ENCODE results near the gene IFT81.

IFT81 gene

DNA sequence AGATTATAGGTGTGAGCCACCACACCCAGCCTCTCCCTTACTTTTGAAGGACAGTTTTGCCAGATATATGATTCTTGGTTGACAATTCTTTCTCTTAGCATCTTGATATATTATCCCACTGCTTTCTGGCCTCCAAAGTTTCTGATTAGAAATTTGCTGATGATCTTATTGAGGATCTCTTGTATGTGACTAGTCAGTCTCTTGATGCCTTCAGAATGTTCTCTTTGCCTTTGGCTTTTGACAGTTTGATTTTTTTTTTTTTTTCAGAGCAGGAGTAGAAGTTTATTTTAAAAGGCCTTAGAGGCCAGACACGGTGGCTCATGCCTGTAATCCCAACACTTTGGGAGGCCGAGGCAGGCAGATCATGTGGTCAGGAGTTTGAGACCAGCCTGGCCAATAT is 32.6 kb downstream of the IFT81 start:
- no peak for DNase-seq

DNA sequence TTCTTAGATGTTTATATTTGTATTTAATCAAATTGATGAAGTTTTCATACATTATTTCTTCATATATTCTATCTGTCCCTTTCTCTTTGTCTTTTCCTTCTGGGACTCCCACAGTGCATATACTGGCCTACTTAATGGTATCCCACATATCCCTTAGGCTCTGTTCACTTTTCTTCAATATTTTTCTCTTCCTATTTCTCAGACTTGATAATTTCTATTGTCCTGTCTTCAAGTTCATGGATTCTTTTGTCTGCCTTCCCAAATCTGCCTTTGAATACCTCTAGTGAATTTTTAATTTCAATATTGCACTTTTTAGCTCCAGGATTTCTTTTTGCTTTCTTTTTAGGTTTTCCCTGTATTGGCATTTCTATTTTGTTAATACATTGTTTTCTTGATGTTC is 33.4 kb downstream of the IFT81 start:
- no peak for DNase-seq

DNA sequence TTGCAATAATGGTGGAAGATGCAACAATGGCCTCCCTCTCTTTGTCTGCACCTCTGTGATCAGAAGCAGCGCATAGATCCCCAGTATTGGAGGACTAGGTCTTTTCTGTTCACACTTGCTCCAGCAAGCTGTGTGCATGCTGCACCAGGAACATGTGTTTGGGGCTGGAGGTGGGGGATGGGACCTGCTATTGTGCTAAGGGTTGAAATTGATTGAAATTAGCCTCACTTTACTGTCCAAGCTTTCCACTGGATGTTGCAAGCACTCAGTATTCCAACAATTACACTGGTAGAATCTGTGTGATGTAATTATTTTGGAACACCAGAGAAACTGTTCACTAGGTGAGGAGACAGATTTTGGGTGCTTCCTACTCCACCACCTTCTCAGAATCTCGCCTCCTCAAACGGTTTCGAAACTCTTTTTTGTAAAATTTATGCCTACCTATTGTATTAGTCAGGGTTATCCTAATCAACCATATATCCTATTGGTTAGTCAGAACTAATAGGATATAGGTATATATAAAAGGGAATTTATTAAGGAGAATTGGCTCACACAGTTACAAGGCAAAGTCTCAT is 35.6 kb downstream of the IFT81 start:
- DNase-seq: no peak

DNA sequence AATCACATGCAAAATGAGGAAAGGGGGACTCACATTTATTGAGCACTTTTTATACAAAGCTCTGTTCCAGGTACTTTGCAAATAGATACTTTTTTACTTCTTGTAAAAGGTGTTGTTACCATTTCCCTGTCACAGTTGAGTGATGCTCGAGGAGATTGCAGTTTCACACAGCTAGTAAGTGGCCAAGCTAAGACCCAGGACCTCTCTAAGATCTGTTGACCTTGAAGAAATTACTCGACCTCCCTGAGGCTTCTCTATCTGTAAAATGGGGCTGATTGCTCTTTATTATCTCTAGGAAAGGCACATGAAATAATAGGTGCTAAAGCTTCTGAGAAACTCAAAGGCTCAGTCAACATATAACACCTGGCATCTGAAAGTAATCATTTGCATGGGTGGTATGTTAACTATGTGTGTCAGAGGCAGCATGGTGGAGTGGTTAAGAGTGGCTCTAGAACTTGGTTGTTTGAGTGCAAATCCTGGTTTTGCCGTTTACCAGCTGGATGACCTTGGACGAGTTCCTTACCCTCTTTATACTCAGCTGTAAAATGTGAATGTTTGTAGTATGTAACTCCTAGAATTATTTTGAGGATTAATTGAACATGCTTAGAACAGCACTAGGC is 41.5 kb downstream of the IFT81 start:
- DNase-seq: no peak

DNA sequence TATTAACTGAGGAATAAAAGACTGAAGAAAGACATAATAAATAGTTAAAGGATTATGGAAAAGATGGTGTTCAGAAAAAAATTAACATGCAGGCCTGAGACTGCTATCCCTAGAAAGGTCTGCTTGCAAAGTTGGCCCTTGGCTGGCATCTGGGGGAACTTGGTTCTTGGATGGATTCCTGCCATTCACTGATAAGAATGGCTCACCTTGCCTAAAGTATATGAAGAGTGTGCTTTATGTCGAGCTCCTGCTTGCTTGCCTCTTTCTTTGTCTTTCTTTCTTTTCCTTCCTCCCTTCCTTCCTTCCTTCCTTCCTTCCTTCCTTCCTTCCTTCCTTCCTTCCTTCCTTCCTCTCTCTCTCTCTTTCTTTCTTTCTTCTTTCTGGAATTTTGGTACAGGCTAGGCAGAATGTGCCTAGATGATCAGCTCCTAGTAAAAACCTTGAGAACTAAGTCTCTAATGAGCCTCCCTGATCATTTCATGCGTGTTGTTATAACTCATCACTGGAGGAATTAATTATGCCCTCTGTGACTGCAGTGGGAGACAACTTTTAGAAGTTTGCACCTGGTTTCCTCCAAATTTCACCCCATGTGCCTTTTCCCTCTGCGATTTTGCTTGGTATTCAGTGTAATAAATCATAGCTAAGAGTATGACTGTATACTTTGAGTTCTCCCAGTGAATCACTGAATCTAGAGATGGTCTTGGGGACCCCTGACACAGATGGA is 44.7 kb downstream of the IFT81 start:
- no peak for DNase-seq

DNA sequence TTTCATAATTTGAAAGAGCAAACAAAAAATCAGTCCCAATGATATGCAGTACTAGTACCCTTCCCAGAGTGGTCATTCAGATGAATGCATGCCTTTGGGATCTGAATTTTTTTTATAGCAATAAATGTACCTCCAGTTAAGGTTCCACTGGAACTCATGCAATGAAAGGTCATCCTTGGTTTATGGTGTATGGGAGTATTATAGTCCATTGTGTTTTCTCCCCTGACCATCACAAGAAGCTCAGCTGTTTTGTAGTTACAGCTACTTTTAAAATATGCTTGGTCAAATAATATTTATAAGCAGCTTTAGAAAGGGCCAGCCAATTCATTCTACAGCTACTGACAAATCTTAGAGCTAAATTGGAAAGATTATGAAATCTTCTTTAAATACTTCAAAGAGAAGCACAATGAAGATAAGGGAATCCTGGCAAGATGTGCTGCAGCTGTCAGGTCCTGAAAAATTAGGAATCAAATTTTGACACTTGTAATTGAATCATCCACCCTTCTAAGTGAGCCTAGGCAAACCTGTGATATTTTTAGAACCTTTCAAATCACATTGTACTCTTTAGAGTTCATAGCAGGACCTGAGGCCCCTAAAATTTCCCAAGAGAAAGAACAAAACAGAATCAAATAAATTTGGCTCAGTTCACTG is 46.5 kb downstream of the IFT81 start:
- no peak for DNase-seq

DNA sequence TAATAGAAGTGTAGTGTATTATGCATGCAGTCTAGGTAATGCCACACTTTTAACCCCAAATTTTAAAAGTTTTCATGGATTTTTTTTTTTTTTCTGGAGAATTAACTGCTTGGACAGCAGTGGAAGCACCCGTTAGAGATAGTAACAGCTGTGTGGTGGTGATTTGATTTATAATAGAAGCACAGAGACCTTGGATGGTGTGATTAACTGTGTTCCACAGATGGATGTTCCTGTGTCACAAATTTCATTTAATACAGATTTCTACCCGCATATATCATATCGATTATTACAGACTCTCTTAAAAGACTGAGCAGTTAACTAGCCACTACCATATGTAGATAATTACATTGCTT is 47.0 kb downstream of the IFT81 start:
- no peak for DNase-seq

DNA sequence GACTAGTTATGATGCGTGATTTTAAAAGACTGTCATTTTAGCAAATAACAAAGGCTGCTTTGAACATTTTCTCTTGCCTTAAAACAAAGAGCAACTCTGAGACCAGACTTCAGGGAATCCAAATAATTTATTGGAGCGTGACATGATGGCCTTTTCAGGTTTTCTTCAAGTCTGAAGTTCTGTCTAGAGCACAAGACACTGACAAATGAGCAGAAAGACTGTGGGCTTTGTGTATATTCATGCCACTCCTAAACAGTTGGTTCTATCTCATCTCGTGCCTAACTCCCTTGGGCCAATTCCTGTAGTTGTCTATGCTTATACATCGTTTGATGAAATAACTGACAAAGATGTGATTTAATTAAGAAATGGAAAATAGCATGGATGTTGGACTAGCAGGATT is 47.5 kb downstream of the IFT81 start:
- DNase-seq: no peak

DNA sequence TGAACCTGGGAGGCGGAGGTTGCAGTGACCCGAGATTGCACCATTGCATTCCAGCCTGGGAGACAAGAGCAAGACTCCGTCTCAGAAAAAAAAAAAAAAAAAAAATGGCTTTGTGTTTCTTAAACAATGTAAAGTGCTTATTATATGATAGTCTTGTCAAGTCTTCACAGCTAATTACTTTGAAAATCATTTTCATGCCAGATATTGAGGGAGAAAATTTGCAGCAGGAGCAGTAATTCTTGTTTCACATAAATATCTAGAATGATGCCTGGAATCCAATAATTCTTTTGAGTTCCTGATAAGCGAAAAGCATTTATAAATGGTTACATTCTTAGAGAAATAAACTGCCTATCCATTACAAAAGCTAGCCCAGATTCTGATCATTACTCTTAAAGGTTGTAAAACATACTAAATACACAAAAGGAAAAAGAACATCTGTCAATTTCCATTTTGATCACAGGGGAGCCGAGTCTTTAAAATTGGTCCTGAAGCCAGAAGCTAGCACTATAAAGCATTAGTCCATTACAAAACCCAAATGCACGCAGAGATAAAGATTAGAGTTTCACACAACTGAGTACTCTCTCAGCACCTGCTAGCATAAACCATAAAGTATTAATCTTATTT is 50.3 kb downstream of the IFT81 start:
- DNase-seq: no peak

DNA sequence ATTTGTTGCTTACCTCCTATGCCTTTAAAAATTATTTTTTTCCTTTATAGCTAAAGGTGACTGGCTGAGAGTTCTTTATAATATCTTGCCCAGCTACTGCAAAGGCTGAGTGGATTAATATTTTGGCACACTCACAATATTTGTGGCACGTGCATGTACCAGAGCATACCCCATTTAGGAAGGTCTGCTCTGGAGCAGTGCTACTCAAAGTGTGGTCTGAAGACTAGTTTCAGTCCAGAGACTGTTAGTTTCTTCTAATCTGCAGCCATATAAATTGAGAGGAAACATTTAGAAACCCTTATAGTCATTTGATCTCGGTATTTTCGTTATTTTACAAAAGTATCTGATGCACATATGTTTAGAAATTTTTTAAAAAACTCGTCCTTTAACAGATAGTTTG is 51.0 kb downstream of the IFT81 start:
- DNase-seq: no peak

DNA sequence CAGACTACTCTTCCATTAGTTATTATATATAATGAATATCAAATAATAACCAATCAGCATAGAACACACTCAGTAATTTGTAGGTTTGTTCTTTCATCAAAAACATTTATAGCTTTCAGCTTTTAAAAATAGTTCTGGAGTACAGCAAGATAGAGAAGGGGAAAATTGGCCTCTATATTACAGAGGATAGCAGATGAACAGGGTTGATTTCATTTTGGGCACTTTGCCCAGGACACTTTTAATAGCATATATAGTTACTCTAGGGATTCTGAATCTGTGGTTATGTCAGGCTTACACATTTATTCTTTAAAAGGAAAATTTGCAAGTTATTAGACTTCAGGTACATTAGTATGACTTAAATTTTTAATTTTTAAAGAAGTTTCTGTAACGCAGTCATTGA is 52.6 kb downstream of the IFT81 start:
- DNase-seq: no peak

DNA sequence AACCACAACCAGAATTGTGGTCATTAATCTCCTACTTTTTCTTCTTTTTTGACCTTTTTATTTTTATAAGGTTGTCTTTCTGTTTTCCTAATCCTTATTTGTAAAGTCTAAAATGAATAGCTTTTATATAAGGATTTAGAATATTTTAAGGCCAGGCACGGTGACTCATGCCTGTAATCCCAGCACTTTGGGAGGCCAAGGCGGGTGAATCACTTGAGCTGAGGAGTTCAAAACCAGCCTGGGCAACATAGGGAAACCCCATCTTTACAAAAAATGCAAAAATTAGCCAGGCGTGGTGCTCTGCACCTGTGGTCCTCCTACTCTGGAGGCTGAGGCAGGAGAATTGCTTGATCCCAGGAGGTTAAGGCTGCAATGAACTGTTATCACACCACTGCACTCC is 55.1 kb downstream of the IFT81 start:
- DNase-seq: no peak

DNA sequence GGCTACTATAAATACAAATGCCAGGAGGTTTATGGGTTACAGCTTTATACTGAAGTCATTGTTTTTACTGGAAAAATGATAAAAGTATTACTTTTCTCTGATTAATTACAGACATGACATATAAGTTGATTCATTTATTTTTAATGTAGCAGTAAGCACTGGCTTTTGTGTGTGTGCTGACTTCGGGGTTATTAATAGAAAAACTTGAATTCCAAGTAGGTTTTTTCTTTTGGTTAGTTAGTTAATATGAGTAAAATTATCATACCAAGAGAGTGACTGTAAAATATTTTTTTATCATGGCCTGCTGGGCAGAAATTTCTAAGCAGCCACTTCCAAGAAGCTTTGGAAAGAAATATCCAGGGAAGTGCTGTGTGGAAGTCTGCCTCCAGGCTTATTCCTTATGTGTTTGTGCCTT is 56.4 kb downstream of the IFT81 start:
- no peak for DNase-seq

DNA sequence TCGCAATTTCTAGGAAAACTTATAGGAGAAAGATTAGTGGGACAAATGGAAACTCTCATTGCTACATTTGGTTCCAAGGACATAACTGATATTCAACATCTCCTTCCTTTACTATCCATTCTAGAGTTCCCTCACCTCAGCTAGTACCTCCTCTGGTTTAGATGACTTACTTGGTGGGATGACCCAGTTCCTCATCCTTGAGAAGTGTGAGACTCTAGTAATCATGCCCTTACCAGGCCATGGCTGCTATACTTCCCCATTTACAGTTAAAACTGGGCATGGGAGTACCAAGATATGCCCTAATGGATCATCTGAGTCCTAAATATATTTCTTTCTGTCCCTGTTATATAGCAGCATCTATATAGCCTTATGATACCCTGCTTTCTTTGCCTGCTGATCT is 58.1 kb downstream of the IFT81 start:
- DNase-seq: no peak

DNA sequence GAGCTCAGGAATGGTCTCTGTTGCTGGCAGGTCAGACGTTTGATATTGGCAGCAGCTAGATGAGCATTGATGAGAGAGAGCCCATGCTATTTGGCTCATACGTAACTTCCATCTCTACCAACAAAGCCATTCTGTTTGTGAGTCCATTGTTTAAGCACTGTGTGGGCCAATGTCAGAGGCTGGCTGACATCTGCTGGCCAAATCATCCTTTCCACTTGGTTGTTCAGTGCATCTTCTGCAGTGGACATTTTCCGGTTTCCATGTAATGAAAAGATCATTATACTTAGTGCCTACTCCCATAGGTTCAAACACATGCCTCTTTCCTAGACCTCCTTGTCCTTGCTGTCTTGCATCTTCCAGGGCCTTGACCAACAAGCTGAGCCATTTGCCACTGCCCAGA is 59.2 kb downstream of the IFT81 start:
- no peak for DNase-seq

DNA sequence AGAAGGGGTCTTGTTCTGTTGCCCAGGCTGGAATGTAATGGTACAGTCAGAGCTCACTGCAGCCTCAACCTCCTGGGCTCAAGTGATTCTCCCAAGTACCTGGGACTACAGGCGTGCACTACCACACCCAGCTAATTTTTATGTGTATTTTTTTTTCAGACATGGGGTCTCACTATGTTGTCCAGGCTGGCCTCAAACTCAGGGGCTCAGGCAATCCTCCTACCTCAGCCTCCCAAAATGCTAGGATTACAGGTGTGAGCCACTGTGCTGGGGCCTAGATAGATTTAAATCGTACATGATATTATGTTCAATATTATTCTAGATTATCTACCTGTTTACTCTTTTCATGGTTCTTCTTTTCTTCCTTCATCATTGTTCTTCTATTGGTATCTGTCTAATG is 61.5 kb downstream of the IFT81 start:
- DNase-seq: no peak

DNA sequence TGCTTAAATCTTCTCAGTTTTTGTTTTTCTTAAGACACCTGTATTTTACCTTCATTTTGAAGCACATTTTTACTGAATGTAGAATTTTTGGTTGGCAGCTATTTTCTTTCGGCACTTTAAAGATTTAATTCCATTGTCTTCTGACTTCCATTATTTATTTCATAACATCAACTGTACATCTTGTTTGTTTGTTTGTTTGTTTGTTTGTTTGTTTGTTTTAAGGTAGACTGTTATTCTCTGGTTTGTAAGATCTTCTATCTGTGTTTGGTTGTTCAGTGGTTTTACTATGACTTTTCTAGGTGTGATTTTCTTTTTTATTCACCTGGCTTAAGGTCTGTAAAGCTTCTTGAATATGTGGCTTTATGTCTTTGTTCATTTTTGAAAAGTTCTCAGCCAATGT is 61.9 kb downstream of the IFT81 start:
- DNase-seq: no peak

DNA sequence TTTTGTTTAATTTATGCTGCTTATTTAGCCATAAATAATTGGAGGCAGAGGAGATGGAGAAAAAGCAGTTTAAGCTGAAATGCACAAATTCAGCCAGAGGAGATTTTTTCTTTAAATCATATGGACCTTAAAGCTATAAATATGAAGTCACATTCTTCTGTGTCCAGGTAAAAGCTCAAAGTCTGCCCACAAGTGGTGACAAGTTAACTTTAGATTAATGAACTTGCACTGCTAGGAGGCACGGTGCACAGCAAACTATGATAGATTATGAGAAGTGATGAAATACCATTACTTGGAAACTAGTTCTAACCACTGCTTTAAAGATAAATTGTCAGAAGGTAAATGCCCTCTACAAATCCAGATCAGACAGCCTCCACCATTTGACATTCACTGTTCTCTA is 69.0 kb downstream of the IFT81 start:
- no peak for DNase-seq

DNA sequence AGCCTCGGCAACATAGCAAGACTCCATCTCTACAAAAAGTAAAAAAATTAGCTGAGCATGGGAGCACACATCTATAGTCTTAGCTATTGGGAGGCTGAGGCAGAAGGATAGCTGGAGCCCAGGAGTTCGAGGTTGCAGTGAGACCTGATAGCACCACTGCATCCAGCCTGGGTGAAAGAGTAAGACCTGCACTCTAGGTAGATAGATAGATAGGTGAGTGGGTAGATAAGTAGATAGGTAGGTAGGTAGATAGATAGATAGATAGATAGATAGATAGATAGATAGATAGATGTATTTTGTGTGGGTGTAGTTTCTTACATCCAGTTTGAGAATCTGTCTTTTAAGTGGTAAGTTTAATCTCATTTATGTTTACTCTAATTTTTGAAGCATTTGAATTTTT is 72.8 kb downstream of the IFT81 start:
- DNase-seq: no peak

DNA sequence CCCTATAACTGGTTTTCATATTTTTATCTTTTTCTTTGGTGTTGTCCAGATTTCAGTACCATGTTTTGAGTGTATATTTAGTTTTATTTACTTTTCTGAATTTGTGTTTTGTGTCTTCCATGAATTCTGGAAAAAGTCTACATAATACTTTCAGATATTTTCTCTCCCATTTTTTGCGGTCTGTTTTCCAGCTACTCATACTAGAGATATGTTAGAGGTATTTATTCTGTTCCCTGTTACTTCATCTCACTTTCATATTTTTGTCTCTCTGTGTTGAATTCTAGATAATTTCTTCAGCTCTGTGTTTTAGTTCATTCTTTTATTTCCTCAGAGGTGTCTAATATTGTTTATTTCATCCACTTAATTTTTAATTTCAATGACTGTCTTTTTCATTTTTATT is 74.2 kb downstream of the IFT81 start:
- DNase-seq: no peak

DNA sequence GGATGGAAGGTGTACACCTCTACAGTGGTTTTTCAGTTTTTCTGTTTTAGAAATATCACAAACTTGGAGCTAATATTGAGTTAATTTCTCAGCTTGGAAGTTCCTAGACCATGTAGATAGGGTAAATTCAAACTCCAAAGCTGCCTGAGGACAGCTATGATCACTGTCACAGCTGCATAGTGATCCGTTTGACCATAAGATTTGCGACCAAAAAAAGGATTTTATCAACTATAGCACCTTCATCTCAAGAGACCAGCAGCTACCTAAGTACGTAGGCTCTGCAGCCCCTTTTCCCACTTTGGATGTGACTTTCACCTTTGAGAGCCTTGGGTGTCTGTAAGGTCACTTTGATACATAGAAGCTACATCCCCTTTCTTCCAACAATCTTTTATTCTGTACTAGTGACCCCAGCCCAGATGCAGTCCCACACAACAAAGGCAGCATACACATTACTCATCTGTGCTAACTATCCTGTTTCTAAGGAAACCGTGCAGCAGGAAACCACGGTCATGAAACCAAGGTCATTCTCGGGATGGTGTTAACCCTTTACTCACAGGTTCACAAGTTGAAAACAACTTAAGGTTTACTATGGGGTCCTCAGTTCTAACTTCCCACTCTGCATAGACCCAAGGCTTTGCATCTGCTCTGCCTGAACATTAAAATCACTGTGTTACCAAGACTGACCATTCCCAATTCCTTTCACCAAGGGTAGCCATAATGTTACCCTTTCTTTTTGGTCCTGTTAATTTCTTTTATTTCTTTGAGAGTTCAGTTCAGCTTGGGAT is 75.4 kb downstream of the IFT81 start:
- DNase-seq: peak; percentile 29

DNA sequence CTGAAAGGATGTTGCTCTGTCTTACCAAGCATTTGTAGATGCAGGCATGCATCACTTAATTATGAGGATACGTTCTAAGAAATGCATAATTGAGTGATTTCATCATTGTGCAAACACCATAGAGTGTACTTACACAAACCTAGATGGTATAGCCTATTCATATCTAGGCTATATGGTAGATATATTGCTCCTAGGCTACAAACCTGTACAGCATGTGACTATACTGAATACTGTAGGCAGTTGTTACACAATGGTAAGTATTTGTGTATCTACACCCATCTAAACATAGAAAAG is 75.9 kb downstream of the IFT81 start:
- DNase-seq: no peak

DNA sequence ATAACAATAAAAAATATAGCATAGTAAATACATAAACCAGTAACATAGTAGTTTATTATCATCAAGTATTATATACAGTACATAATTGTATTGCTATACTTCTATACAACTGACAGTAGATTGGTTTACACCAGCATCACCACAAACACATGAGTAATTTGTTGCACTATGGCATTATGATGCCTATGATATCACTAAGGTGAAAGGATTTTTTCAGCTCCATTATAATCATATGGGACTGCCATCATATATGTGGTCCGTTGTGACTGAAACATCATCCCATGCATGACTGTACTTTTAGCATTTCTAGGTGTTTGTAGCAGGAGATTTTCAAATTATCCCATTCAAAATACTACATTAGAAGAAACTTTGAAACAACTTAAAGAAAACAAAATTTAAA is 77.8 kb downstream of the IFT81 start:
- DNase-seq: no peak

All from right kidney (tissue), 1 donor.